Thymus (tissue), 11 donors: ENCODE data around the gene CALCOCO1. TPM values are rescaled to one million over a fixed set of nuclear protein-coding genes. Genes with fewer than 3 reads are reported as not detected.

Source experiments
- DNase-seq, 9 donors: peaks; one replicate each; pipeline ENCODE4 v3.0.0-alpha.2; 2013; ENCODE audit warnings: low spot score in 9 of 9, low read depth in 6 of 9, missing footprints in 1 of 9
- H3K27ac ChIP-seq, 2 donors: one replicate each; pipeline ENCODE4 v1.5.1; 2013; ENCODE audit warnings: control low read depth in 1 of 2, low read depth in 1 of 2, low read length in 1 of 2, mild to moderate bottlenecking in 1 of 2, moderate library complexity in 1 of 2
- H3K27me3 ChIP-seq, 2 donors: one replicate each; pipeline ENCODE4 v1.5.1; 2013; ENCODE audit warnings: low read length in 1 of 2; ENCODE audit not compliant: control insufficient read depth in 2 of 2, insufficient read depth in 1 of 2
- H3K36me3 ChIP-seq, 2 donors: one replicate each; pipeline ENCODE4 v1.5.1; 2013; ENCODE audit warnings: low read length in 1 of 2, mild to moderate bottlenecking in 1 of 2, moderate library complexity in 1 of 2; ENCODE audit not compliant: control insufficient read depth in 2 of 2, insufficient read depth in 2 of 2
- H3K4me1 ChIP-seq, 2 donors: one replicate each; pipeline ENCODE4 v1.5.1; 2013; ENCODE audit warnings: low read length in 2 of 2; ENCODE audit not compliant: control insufficient read depth in 2 of 2, insufficient read depth in 2 of 2
- H3K4me3 ChIP-seq, 2 donors: one replicate each; pipeline ENCODE4 v1.5.1; 2013; ENCODE audit warnings: low read length in 2 of 2, control low read depth in 1 of 2, mild to moderate bottlenecking in 1 of 2
- H3K9me3 ChIP-seq, 2 donors: one replicate each; pipeline ENCODE4 v1.5.1; 2013; ENCODE audit warnings: low read length in 1 of 2, mild to moderate bottlenecking in 1 of 2; ENCODE audit not compliant: control insufficient read depth in 2 of 2, insufficient read depth in 1 of 2
- WGBS: extraction: QIAGEN DNeasy Blood & Tissue Kit; methylation state at CpG from one replicate; pipeline ENCODE4 v1.1.7; 2013; 5-methylcytosine and 5-hydroxymethylcytosine counted together
- polyA plus RNA-seq: library from polyadenylated mRNA; stranded (reverse); fragments of 200-250 nt; gene quantifications from one replicate; pipeline ENCODE4 v1.2.3, GENCODE V29; 2013
- total RNA-seq: library from RNA; stranded (reverse); fragments of 120-200 nt; gene quantifications from one replicate; pipeline ENCODE4 v1.2.4, GENCODE V29; 2013
- donor health status: healthy.

The CALCOCO1 gene
- total and polyA plus RNA-seq, 2 donors: 55.3 to 92.9 TPM

- H3K27ac ChIP-seq: no peak overlapping the region
- peak overlapping the region in 1 of 2 donors; percentile 22 for H3K4me3 ChIP-seq
- H3K4me1 ChIP-seq: peaks cover 0 to 10% of the 10 kb centered on the region in 2 donors
- peaks cover 0 to 5% of the 10 kb centered on the region in 2 donors for H3K9me3 ChIP-seq
- no peaks in the 10 kb centered on the region for H3K36me3 ChIP-seq
- DNase-seq: no peak
- WGBS: 5% methylated on average over 32 of the region's 32 CpGs
- H3K27me3 ChIP-seq: peaks cover 44 to 95% of the 10 kb centered on the region in 2 donors
Observed at GRCh38 chr12:53738406-53739213, 11.4 kb upstream of the CALCOCO1 start.

GRCh38 chr12:53737951-53738405, 10.7 kb upstream of the CALCOCO1 start:
- Histone ChIP-seq H3K27me3 (peaks cover 44 to 92% of the 10 kb centered on the region in 2 donors), H3K36me3 (no peaks in the 10 kb centered on the region), H3K4me3 (no peak overlapping the region), H3K27ac (no peak overlapping the region), H3K4me1 (peaks cover 0 to 5% of the 10 kb centered on the region in 2 donors), H3K9me3 (peaks cover 0 to 5% of the 10 kb centered on the region in 2 donors)
- no peak for DNase-seq
- 29% methylated on average over 14 of the region's 14 CpGs for WGBS

- WGBS: 78% methylated on average over 14 of the region's 14 CpGs
- peaks cover 40 to 89% of the 10 kb centered on the region in 2 donors for H3K27me3 ChIP-seq
- no peak for DNase-seq
Observed at GRCh38 chr12:53737093-53737808, 10.0 kb upstream of the CALCOCO1 start.

GRCh38 chr12:53736592-53736991, 9.3 kb upstream of the CALCOCO1 start:
- WGBS: 83% methylated on average over 6 of the region's 6 CpGs
- H3K27me3 ChIP-seq: peaks cover 38 to 86% of the 10 kb centered on the region in 2 donors
- peaks cover 0 to 5% of the 10 kb centered on the region in 2 donors for H3K4me1 ChIP-seq
- H3K9me3 ChIP-seq: peaks cover 0 to 5% of the 10 kb centered on the region in 2 donors
- no peaks in the 10 kb centered on the region for H3K36me3 ChIP-seq
- H3K4me3 ChIP-seq: no peak overlapping the region
- H3K27ac ChIP-seq: no peak overlapping the region
- DNase-seq: no peak

More at GRCh38 chr12:53737093-53737808, 10.0 kb upstream of the CALCOCO1 start:
- Histone ChIP-seq H3K4me1 (peaks cover 0 to 5% of the 10 kb centered on the region in 2 donors), H3K9me3 (peaks cover 0 to 5% of the 10 kb centered on the region in 2 donors), H3K27ac (no peak overlapping the region), H3K4me3 (no peak overlapping the region), H3K36me3 (no peaks in the 10 kb centered on the region)

DNA sequence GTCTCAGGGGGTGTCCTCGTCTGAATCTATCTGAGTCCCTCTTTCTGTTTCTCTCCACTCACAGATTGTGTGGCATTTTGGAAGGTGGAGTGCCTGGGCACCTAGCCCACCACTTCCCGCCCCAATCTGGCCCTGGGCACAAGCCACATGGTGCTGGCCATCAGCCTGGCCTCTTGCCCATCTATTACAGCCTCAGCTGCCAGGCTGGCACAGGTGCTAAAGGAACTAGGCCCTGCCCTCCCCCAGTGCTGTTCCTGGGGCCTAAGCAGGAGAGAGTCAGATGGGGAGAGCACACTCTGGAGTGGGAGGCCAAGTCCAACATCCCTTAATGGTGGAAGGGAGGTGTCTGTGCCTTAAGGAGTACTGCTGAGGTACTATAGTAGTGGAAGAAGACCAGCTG, 8.3 kb upstream of the CALCOCO1 start:
- Histone ChIP-seq H3K27me3 (peaks cover 33 to 77% of the 10 kb centered on the region in 2 donors), H3K27ac (no peak overlapping the region), H3K9me3 (peaks cover 0 to 5% of the 10 kb centered on the region in 2 donors), H3K4me1 (peaks cover 0 to 5% of the 10 kb centered on the region in 2 donors), H3K36me3 (no peaks in the 10 kb centered on the region), H3K4me3 (no peak overlapping the region)
- DNase-seq: no peak
- 86% methylated on average over 2 of the region's 2 CpGs for WGBS

GRCh38 chr12:53734425-53734824, 7.2 kb upstream of the CALCOCO1 start:
- Histone ChIP-seq H3K27me3 (peaks cover 28 to 66% of the 10 kb centered on the region in 2 donors), H3K36me3 (no peaks in the 10 kb centered on the region), H3K9me3 (peaks cover 0 to 5% of the 10 kb centered on the region in 2 donors), H3K4me1 (peaks cover 0 to 5% of the 10 kb centered on the region in 2 donors), H3K4me3 (no peak overlapping the region), H3K27ac (no peak overlapping the region)
- WGBS: 95% methylated on average over 9 of the region's 9 CpGs
- no peak for DNase-seq

DNA sequence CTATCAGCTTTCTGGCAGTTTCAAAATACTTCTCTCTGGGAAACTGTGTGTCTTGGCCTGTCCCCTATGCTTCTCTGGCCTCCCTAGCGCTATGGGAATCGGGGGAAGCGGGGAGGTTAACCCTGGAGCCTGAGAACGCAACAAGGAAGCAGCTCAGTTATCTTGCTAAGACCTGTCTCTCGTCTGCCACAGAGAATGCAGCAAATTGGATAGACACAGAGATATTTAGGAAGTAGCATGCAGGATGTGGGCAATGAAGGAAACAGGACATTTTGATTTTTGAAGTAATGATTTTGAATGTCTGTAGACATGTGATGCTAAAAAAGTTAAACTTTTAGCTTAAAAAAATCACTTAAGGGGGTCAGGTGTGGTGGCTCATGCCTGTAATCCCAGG, 6.6 kb upstream of the CALCOCO1 start:
- H3K9me3 ChIP-seq: peaks cover 0 to 5% of the 10 kb centered on the region in 2 donors
- H3K27ac ChIP-seq: no peak overlapping the region
- no peak overlapping the region for H3K4me3 ChIP-seq
- no peak for DNase-seq
- WGBS: 12% methylated on average over 5 of the region's 5 CpGs
- peaks cover 22 to 60% of the 10 kb centered on the region in 2 donors for H3K27me3 ChIP-seq
- H3K36me3 ChIP-seq: no peaks in the 10 kb centered on the region
- H3K4me1 ChIP-seq: peaks cover 0 to 2% of the 10 kb centered on the region in 2 donors

GRCh38 chr12:53733051-53733806, 6.0 kb upstream of the CALCOCO1 start:
- H3K9me3 ChIP-seq: peaks cover 0 to 2% of the 10 kb centered on the region in 2 donors
- peaks cover 17 to 54% of the 10 kb centered on the region in 2 donors for H3K27me3 ChIP-seq
- H3K4me1 ChIP-seq: no peaks in the 10 kb centered on the region
- no peak for DNase-seq
- WGBS: 94% methylated on average over 2 of the region's 2 CpGs
- H3K27ac ChIP-seq: no peak overlapping the region
- no peak overlapping the region for H3K4me3 ChIP-seq
- H3K36me3 ChIP-seq: no peaks in the 10 kb centered on the region
